Stimulated activated CD8-positive, alpha-beta memory T cell treated with anti-CD3 and anti-CD28 coated beads, Interleukin-2, amount 100 ng/mL, for 1 hour (primary cell): ENCODE measurements around the gene DUOXA1.
"Not testable (repeated sequence)": the region's sequence is repeated elsewhere in the genome, so short reads cannot be mapped to it uniquely, and the experiment has no call there.

Source experiments
- DNase-seq, 2 donors: peaks; one replicate each; pipeline ENCODE4 v3.0.0-alpha.2; 2020; ENCODE audit warnings: low read depth in 2 of 2

The DUOXA1 gene

GRCh38 chr15:45091161-45091560 lies 38.5 kb downstream of the DUOXA1 start:
- DNase-seq, result no peak

DNA sequence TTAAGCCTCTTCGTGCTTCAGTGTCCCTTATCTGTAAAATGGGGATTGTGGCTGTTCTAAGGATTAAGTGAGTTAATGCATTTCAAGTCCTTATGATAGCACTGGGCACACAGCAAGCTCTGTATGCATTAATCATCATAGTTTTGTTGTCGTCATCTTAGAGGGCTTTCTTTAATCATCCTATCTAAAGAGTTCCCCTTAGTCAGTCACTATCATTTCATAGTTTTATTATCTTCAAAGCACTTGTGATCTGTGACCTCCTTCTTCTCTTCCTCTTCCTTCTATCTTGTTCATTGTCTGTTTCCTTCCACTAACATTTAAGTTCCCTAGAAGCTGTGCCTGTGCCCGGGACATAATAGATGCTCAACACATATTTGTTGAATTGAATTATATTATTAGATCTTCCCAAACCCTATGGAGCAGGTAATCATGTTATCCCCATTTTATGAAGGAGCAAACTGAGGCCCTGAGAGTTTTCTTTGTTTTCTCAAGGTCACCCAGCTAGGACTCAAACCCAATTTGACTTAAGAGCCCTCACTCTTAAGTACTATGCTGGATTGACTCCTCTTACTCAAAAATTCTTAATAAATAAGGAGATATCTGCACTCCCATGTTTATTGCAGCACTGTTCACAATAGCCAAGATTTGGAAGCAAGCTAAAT lies 39.8 kb downstream of the DUOXA1 start:
- no peak for DNase-seq

DNA sequence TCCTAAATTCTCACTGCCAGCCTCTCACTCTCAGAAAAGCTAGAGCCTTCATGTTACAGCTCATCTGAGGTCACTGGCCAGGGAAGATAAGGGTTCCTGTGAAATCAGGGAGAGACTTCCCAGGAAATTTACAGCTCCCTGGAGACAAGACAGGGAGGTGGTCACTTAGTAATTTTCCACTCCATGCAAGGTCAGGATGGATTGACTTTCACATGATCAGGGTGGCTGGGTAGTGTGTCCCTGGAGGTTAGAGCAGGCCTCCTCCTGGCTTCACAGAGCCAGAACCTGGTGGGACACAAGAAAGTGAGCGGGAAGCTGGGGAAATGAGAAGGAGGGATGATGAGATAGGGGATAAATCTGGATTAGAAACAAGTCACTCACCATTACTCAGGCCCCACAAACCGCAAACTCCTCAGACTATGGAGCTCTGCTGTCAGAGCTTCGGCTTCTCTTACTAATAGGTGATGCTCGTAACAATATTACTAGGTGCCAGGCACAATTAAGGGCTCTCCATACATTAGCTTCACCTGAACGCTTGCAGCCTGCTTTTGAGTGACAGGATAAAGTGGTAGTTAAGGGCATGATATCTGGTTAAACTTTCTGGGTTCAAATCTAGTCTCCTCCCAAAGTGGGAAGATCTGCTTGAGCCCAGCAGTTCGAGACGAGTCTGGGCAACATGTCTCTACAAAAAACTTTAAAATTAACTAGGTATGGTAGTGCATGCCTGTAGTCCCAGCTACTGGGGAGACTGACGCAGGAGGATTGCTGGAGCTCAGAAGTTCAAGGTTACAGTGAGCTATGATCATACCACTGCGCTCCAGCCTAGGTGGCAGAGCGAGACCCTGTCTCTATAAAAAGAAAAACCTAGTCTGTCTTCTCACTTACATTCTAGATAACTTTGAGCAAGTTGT lies 40.6 kb downstream of the DUOXA1 start:
- no peak for DNase-seq

- DNase-seq, result no peak
Observed at GRCh38 chr15:45087513-45087912, 42.2 kb downstream of the DUOXA1 start.

DNA sequence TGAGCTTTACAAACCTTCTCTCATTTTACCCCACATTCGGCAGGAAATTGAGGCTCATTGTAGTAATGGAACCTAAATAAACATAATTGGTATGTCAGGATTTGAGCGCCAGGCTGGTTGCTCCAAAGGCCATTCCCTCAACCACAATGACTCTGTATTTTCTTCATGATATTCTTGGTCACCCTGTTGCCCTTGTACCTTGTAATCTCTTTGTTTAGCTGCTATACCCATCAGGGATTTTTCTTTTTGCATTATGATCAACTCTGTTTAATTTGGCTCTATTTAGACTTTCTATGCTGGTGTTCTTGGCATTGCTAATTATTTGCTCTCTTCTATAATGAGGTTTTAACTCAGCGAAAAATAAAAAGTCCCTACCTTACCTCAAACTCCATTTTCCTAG lies 45.5 kb downstream of the DUOXA1 start:
- DNase-seq, result no peak

DNA sequence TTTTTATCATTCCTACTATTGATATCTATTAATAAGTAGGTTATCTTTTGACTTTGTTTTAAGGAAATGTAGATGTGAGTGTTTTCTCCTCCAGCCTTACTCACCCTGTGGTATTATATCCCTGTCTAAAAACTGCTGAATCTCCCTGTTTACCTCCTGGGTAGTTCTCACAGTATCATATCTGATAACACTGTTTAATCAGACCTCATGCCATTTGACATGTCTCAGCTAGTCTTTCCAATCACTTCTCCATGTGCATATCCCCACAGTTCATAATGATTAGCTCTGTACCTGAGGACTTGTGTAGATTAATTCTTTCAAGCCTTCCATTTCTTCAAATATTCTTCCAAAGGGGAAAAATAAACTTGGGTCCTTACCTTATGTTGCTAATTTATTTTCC lies 46.5 kb downstream of the DUOXA1 start:
- DNase-seq, result no peak

DNA sequence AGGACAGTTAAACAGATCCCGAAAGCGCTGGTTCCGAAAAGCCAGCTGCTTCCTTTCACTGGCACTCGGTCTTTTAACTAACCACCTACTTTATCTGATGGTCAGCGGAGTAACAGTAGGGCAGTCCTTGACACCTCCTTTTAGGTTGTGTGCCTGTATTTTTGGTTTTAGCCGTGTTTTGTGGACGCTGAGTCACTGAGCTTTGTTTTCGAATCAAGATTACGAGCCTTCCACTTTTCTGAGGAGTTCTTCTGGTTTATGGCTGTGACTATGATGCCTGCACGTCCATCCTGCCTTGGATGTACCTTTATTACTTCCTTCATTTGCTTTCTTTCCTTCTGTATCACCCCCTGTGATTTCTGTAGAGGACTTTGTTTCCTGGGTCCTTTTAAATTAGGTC lies 47.3 kb downstream of the DUOXA1 start:
- not testable (repeated sequence) for DNase-seq

- not testable (repeated sequence) for DNase-seq
Observed at GRCh38 chr15:45080593-45080992, 49.1 kb downstream of the DUOXA1 start.

GRCh38 chr15:45079628-45080246 lies 49.9 kb downstream of the DUOXA1 start:
- DNase-seq, result not testable (repeated sequence)

- not testable (repeated sequence) for DNase-seq
Observed at GRCh38 chr15:45079201-45079600, 50.5 kb downstream of the DUOXA1 start.

DNA sequence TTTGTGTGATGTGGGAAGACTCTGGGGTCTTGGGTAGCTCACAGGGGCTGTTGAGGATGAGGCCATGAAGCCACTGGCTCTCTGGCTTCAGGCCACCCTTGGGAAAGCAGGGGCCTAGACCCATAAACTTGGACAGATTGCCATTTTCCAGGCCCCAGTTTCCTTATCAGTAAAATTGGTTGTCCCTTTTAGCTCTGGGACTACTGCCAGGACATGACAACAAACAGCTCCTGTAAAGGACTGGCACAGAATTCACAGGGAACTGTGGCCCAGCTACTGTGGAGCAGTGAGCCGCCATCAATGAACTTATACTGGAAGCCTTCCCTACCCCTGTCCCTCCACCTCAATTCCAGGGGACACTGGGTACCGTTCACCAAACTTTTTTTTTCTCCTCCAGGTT lies 52.3 kb downstream of the DUOXA1 start:
- DNase-seq, result not testable (repeated sequence)

- DNase-seq, result not testable (repeated sequence)
Observed at GRCh38 chr15:45075440-45076320, 54.0 kb downstream of the DUOXA1 start.

DNA sequence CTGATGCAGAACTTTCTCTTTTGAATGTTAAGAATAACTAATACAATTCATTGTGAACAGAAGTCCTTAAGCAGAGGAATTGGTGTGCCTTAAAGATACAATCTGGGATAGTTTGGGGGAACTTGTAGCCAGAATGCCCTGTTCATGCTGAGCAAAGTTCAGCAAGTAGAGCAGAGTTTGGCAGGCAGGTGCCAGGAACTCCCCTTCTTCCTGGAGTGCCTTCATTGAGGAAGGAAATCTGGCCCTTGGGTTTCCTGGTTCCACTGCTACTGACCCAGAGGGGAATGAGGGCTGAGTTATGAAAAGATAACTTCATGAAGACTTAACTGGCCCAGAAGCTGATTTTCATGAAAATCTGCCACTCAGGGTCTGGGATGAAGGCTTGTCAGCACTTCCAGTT lies 56.1 kb downstream of the DUOXA1 start:
- not testable (repeated sequence) for DNase-seq

DNA sequence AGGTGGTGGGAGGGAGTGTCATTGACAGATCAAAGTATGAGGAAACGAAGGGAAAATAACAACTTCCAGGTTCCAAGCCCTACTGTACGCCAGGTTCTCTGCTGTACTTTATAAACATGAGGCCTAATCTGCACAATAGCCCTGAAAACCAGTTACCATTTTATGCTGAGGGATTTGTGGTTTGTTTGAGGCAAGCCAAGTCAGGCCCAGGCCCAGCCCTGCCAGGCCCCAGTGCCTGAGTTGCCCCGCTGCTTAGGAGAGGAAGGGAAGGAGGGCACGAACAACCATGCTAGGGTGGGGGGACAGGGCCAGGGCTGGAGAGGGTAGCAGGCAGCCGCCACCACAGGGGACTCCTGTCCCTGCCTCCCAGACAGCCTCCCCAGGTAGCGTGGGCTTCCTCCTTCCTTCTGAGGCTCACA lies 59.7 kb downstream of the DUOXA1 start:
- not testable (repeated sequence) for DNase-seq
